SK-N-SH (cell line): ENCODE measurements around the gene RBM18. TPM values are rescaled to one million over a fixed set of nuclear protein-coding genes. Genes with fewer than 3 reads are reported as not detected.

ENCODE experiments used
- CTCF ChIA-PET: fragments of 300-600, 350-600 bp; formaldehyde crosslinking; extraction: SDS; loops from one replicate; lab custom pipeline; 2021; lab: Yijun Ruan, JAX
- POLR2A ChIA-PET: fragments of 350-600 bp; sonication (Branson Sonifier 250); formaldehyde crosslinking; extraction: SDS; loops from one replicate; lab custom pipeline; 2020; ENCODE audit warnings: antibody characterized with exemption, inconsistent platforms; lab: Yijun Ruan, JAX
- DNase-seq: peaks from one replicate; pipeline ENCODE4 v3.0.0; 2012
- H2AFZ ChIP-seq: fragments of 200-600 bp; sonication (generic); 2 replicates; pipeline ENCODE4 v1.8.1; 2016; ENCODE audit warnings: antibody characterized with exemption, mild to moderate bottlenecking, low read depth
- H3F3A ChIP-seq: fragments of 200-600 bp; sonication (generic); replicated peaks from 2 replicates; pipeline ENCODE3; 2016; ENCODE audit warnings: antibody characterized with exemption, mild to moderate bottlenecking; ENCODE audit not compliant: insufficient read depth
- H3K27ac ChIP-seq, 2 experiments: fragments of 200-500 bp in 1 of 2; fragments of 200-600 bp in 1 of 2; sonication (Bioruptor generic) in 1 of 2; sonication (generic), shearing (Covaris generic) in 1 of 2; 2 replicates each; pipeline versions ENCODE4 v1.5.1 to v1.6.1; 2014 to 2016; ENCODE audit warnings: low read depth in 2 of 2, inconsistent platforms in 1 of 2, low read length in 1 of 2, mild to moderate bottlenecking in 1 of 2, mixed read lengths in 1 of 2
- H3K27me3 ChIP-seq: fragments of 200-600 bp; sonication (generic), shearing (Covaris generic); 2 replicates; pipeline ENCODE4 v1.6.1; 2016; ENCODE audit warnings: mixed run types; ENCODE audit not compliant: insufficient read depth
- H3K36me3 ChIP-seq, 2 experiments: fragments of 200-500 bp in 1 of 2; fragments of 200-600 bp in 1 of 2; sonication (Bioruptor generic) in 1 of 2; sonication (generic) in 1 of 2; replicated peaks in 1 of 2; 2 replicates each; pipeline versions ENCODE3 to v1.5.1; 2014 to 2016; ENCODE audit warnings: low read length in 1 of 2, mild to moderate bottlenecking in 1 of 2; ENCODE audit not compliant: insufficient read depth in 2 of 2, control insufficient read depth in 1 of 2
- H3K4me1 ChIP-seq, 2 experiments: fragments of 200-500 bp in 1 of 2; fragments of 200-600 bp in 1 of 2; sonication (Bioruptor generic) in 1 of 2; sonication (generic), shearing (Covaris generic) in 1 of 2; 2 replicates each; pipeline versions ENCODE4 v1.5.1 to v1.6.1; 2014 to 2016; ENCODE audit warnings: low read depth in 1 of 2, low read length in 1 of 2, mixed run types in 1 of 2; ENCODE audit not compliant: insufficient read depth in 2 of 2, control insufficient read depth in 1 of 2
- H3K4me2 ChIP-seq: fragments of 200-600 bp; sonication (generic), shearing (Covaris generic); 2 replicates; pipeline ENCODE4 v1.6.1; 2017; ENCODE audit warnings: mixed run types
- H3K4me3 ChIP-seq, 2 experiments: fragments of 200-500 bp in 1 of 2; fragments of 200-600 bp in 1 of 2; sonication (Bioruptor generic) in 1 of 2; sonication (generic), shearing (Covaris generic) in 1 of 2; 2 replicates each; pipeline versions ENCODE4 v1.5.1 to v1.8.1; 2014 to 2016; ENCODE audit warnings: low read depth in 2 of 2, inconsistent platforms in 1 of 2, low read length in 1 of 2, mild to moderate bottlenecking in 1 of 2, mixed read lengths in 1 of 2, moderate library complexity in 1 of 2
- H3K79me2 ChIP-seq: fragments of 200-600 bp; sonication (generic); 2 replicates; pipeline ENCODE4 v1.8.1; 2017; ENCODE audit warnings: mild to moderate bottlenecking; ENCODE audit not compliant: insufficient read depth
- H3K9ac ChIP-seq: fragments of 200-600 bp; sonication (generic); 2 replicates; pipeline ENCODE4 v1.6.1; 2017; ENCODE audit warnings: mixed run types
- H3K9me2 ChIP-seq: fragments of 200-600 bp; sonication (generic); 2 replicates; pipeline ENCODE4 v1.6.1; 2017; ENCODE audit warnings: mixed run types
- H3K9me3 ChIP-seq: fragments of 200-600 bp; sonication (generic); 2 replicates; pipeline ENCODE4 v1.6.1; 2017; ENCODE audit warnings: mixed run types, mild to moderate bottlenecking, moderate library complexity
- H4K20me1 ChIP-seq: fragments of 200-600 bp; sonication (generic); 2 replicates; pipeline ENCODE4 v1.6.1; 2017; ENCODE audit warnings: mild to moderate bottlenecking, mixed run types; ENCODE audit not compliant: insufficient read depth
- CTCF ChIP-seq: fragments of 200-600 bp; sonication (generic); IDR thresholded peaks from 2 replicates; pipeline ENCODE4 v1.6.1; 2017; ENCODE audit warnings: antibody characterized with exemption, mild to moderate bottlenecking, moderate library complexity
- GABPA ChIP-seq: IDR thresholded peaks from 2 replicates; pipeline ENCODE4 v1.4.0; 2012; ENCODE audit warnings: low read depth, mild to moderate bottlenecking
- IRF3 ChIP-seq: fragments of 150-350 bp; IDR thresholded peaks from 2 replicates; pipeline ENCODE4 v1.6.1; 2016; ENCODE audit warnings: mild to moderate bottlenecking, low read depth, low read length
- MXI1 ChIP-seq: IDR thresholded peaks from 2 replicates; pipeline ENCODE4 v1.6.1; 2012; ENCODE audit warnings: mild to moderate bottlenecking, low read depth, low read length, improper control_type of control experiment
- NFIC ChIP-seq: IDR thresholded peaks from 2 replicates; pipeline ENCODE4 v1.4.0; 2012; ENCODE audit warnings: borderline replicate concordance
- SIN3A ChIP-seq: IDR thresholded peaks from 2 replicates; pipeline ENCODE4 v1.6.1; 2012; ENCODE audit warnings: low read depth, mild to moderate bottlenecking, low read length, moderate library complexity, borderline replicate concordance
- TAF1 ChIP-seq: IDR thresholded peaks from 2 replicates; pipeline ENCODE4 v1.6.1; 2012; ENCODE audit warnings: low read depth, mild to moderate bottlenecking, low read length, moderate library complexity, borderline replicate concordance
- TCF12 ChIP-seq: IDR thresholded peaks from 2 replicates; pipeline ENCODE4 v1.4.0; 2012
- USF1 ChIP-seq: IDR thresholded peaks from 2 replicates; pipeline ENCODE4 v1.4.0; 2012; ENCODE audit warnings: low read depth, borderline replicate concordance
- YY1 ChIP-seq: IDR thresholded peaks from 2 replicates; pipeline ENCODE4 v1.4.0; 2012; ENCODE audit warnings: low read depth, mild to moderate bottlenecking
- ZBTB33 ChIP-seq: IDR thresholded peaks from 2 replicates; pipeline ENCODE4 v1.4.0; 2012; ENCODE audit warnings: low read depth, borderline replicate concordance
- WGBS: methylation state at CpG from one replicate; pipeline ENCODE4 v1.1.6; 2017; ENCODE audit warnings: low lambda C conversion rate; 5-methylcytosine and 5-hydroxymethylcytosine counted together
- polyA plus RNA-seq, 3 experiments: library from polyadenylated mRNA; depleted of rRNA; stranded (reverse); fragments of >200 nt; gene quantifications; 2 replicates each; pipeline ENCODE4 v1.2.3, GENCODE V29; 2012
- TF ChIP-seq, protein P1 (sequence below): IDR thresholded peaks from 2 replicates; pipeline ENCODE4 v1.6.1; 2012; ENCODE audit warnings: mild to moderate bottlenecking, low read depth, low read length, moderate library complexity

Gene RBM18
- polyA plus RNA-seq, 1 of the 3 experiments (the other 2 are of a cell fraction) = 8.2 TPM

DNA sequence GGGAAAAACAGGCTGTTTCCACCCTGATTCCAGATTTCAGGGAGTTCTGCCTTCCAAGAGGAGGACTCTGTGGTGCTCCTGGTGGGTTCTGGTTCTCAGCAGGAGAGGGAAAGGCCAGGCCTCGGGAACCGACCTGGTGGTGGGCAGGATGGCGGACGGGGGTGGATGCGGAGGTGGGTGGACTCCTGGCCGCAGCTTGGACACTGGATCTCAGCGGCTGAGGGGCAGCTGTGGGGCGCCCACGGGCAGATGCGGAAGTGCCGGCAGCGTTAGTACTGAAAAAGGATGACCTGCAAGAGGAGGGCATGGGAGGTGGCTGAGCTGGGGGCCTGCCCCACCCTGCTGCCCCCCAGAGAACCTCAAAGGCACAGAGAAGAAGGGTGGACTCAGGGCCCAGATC lies 60.1 kb downstream of the RBM18 start (continued):
- TF ChIP-seq, protein P1, sequence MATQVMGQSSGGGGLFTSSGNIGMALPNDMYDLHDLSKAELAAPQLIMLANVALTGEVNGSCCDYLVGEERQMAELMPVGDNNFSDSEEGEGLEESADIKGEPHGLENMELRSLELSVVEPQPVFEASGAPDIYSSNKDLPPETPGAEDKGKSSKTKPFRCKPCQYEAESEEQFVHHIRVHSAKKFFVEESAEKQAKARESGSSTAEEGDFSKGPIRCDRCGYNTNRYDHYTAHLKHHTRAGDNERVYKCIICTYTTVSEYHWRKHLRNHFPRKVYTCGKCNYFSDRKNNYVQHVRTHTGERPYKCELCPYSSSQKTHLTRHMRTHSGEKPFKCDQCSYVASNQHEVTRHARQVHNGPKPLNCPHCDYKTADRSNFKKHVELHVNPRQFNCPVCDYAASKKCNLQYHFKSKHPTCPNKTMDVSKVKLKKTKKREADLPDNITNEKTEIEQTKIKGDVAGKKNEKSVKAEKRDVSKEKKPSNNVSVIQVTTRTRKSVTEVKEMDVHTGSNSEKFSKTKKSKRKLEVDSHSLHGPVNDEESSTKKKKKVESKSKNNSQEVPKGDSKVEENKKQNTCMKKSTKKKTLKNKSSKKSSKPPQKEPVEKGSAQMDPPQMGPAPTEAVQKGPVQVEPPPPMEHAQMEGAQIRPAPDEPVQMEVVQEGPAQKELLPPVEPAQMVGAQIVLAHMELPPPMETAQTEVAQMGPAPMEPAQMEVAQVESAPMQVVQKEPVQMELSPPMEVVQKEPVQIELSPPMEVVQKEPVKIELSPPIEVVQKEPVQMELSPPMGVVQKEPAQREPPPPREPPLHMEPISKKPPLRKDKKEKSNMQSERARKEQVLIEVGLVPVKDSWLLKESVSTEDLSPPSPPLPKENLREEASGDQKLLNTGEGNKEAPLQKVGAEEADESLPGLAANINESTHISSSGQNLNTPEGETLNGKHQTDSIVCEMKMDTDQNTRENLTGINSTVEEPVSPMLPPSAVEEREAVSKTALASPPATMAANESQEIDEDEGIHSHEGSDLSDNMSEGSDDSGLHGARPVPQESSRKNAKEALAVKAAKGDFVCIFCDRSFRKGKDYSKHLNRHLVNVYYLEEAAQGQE = no peak
- no peak for TF ChIP-seq NFIC
- TF ChIP-seq YY1 = no peak
- TF ChIP-seq CTCF = no peak

DNA sequence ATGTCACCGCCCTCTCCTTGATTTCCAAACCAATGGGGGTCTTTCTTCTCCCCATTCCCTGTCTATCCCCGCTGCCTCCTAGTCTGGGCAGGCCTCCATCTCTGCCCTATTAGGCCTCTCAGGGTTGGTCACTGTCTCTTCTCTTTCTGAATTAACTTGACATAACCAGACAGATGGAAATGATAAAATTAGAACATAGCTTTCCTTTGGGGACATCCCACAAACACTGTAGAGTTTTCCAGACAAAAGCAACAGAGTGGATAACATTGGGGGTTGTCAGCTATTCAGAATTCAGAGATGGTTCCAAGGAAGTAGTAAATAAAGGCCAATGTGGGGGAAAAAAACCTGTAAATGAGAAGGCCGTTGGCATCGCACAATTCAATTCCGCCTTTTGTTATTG lies 60.6 kb downstream of the RBM18 start:
- peak; percentile 64 for DNase-seq
- Histone ChIP-seq H3K4me2 (no peak overlapping the region), H3K36me3 (no peaks in the 10 kb centered on the region), H3K9me2 (no peaks in the 10 kb centered on the region), H3K4me1 (peaks cover 0 to 10% of the 10 kb centered on the region in 2 experiments; a peak in 1 of 4 replicates), H4K20me1 (no peaks in the 10 kb centered on the region), H3K4me3 (no peak overlapping the region), H3K9me3 (no peaks in the 10 kb centered on the region), H3K79me2 (no peaks in the 10 kb centered on the region), H3K27ac (no peak overlapping the region), H3K9ac (no peak overlapping the region), H3K27me3 (peaks cover 15% of the 10 kb centered on the region; the same call in 1 of the 2 replicates), H3F3A (no peaks in the 10 kb centered on the region), H2AFZ (no peak overlapping the region)
- WGBS = 67% methylated on average over 5 of the region's 5 CpGs
- ChIA-PET POLR2A (interaction anchor here (1.4 kb wide), 1 partner anchor 61 kb away, joined by 4 read pairs; the partner anchor contains the start of genes MRRF and RBM18), CTCF (interaction anchor here (1.5 kb wide), 1 partner anchor 105 kb away, joined by 4 read pairs; no protein-coding TSS in a partner anchor)
- TF ChIP-seq TCF12 (peak; percentile 20; the same call in 1 of the 2 replicates), GABPA (no peak), SIN3A (no peak), IRF3 (no peak), ZBTB33 (no peak), MXI1 (no peak), TAF1 (no peak), USF1 (no peak)
